HCT116 (cell line): Measurements from ENCODE around the gene SLC8A1. TPM values are rescaled to one million over a fixed set of nuclear protein-coding genes. Genes with fewer than 3 reads are reported as not detected.
"Not testable (repeated sequence)": the region's sequence is repeated elsewhere in the genome, so short reads cannot be mapped to it uniquely, and the experiment has no call there.

Experiments
- ATAC-seq: fragments of 200-7000 bp; cut with Tn5 transposase; 2 replicates; pipeline ENCODE4 v1.9.1; 2020; ENCODE audit warnings: mild to moderate bottlenecking, moderate library complexity
- BruUV-seq: library from RNA; stranded (reverse); fragments of 400-500 nt; replicated peaks from 2 replicates; lab custom pipeline; 2021; lab: Mats Ljungman, UMichigan
- CTCF ChIA-PET: fragments of 300-600 bp; sonication (Branson Sonifier 250); formaldehyde crosslinking; loops from one replicate; lab custom pipeline; 2021; ENCODE audit warnings: antibody characterized with exemption; lab: Charles Lee
- POLR2A ChIA-PET: fragments of 300-600, 350-600 bp; sonication (Branson Sonifier 250); formaldehyde crosslinking; loops from one replicate; lab custom pipeline; 2021; ENCODE audit warnings: antibody characterized with exemption; lab: Charles Lee
- RAD21 ChIA-PET, 2 experiments: fragments of 300-600 bp; sonication (Branson Sonifier 250); formaldehyde crosslinking; loops; one replicate each; lab custom pipeline; 2023; ENCODE audit warnings: low total read pairs in 2 of 2; ENCODE audit not compliant: uncharacterized antibody in 2 of 2, unreplicated experiment in 2 of 2, low non-redundant PET in 1 of 2; lab: Charles Lee
- DNase-seq: peaks from one replicate; pipeline ENCODE4 v3.0.0-alpha.2; 2010; ENCODE audit warnings: low read depth, low spot score
- H2AFZ ChIP-seq: fragments of 200-600 bp; shearing (Covaris generic), sonication (generic); 2 replicates; pipeline ENCODE4 v1.6.1; 2017; ENCODE audit warnings: low read depth, mixed run types, mixed read lengths, antibody characterized with exemption, low read length; ENCODE audit not compliant: poor library complexity, severe bottlenecking
- H3K27ac ChIP-seq: 2 replicates; pipeline ENCODE4 v1.5.1; 2012; ENCODE audit warnings: low read depth, low read length
- H3K27me3 ChIP-seq: fragments of 200-600 bp; sonication (generic); 2 replicates; pipeline ENCODE4 v1.6.1; 2016; ENCODE audit warnings: mixed run types, low read length, mixed read lengths; ENCODE audit not compliant: insufficient read depth
- H3K36me3 ChIP-seq, 2 experiments: fragments of 200-500 bp in 1 of 2; fragments of 200-600 bp in 1 of 2; sonication (Bioruptor generic) in 1 of 2; sonication (generic) in 1 of 2; 2 replicates each; pipeline versions ENCODE4 v1.5.1 to v1.6.1; 2014 to 2016; ENCODE audit warnings: low read length in 2 of 2, inconsistent platforms in 1 of 2, mixed read lengths in 1 of 2, mixed run types in 1 of 2; ENCODE audit not compliant: insufficient read depth in 2 of 2, control insufficient read depth in 1 of 2
- H3K4me1 ChIP-seq, 2 experiments: fragments of 200-600 bp in 1 of 2; sonication (generic) in 1 of 2; 2 replicates each; pipeline versions ENCODE4 v1.5.1 to v1.6.1; 2012 to 2017; ENCODE audit warnings: low read length in 2 of 2, inconsistent platforms in 1 of 2, mild to moderate bottlenecking in 1 of 2, mixed read lengths in 1 of 2, mixed run types in 1 of 2, moderate library complexity in 1 of 2; ENCODE audit not compliant: insufficient read depth in 2 of 2, control insufficient read depth in 1 of 2
- H3K4me2 ChIP-seq: fragments of 200-600 bp; sonication (generic); 2 replicates; pipeline ENCODE4 v1.6.1; 2017; ENCODE audit warnings: mixed run types, low read length, mixed read lengths
- H3K4me3 ChIP-seq, 2 experiments: fragments of 200-600 bp in 1 of 2; sonication (generic) in 1 of 2; replicated peaks in 1 of 2; 2 replicates each; pipeline ENCODE4 v1.5.1; 2011 to 2016; ENCODE audit warnings: low read length in 2 of 2, control low read depth in 1 of 2, low read depth in 1 of 2, mild to moderate bottlenecking in 1 of 2, mixed read lengths in 1 of 2, mixed run types in 1 of 2
- H3K79me2 ChIP-seq: fragments of 200-600 bp; sonication (generic); 2 replicates; pipeline ENCODE4 v1.6.1; 2017; ENCODE audit warnings: mild to moderate bottlenecking, mixed run types, low read length, moderate library complexity, mixed read lengths; ENCODE audit not compliant: insufficient read depth
- H3K9ac ChIP-seq: fragments of 200-600 bp; sonication (generic); 2 replicates; pipeline ENCODE4 v1.6.1; 2016; ENCODE audit warnings: low read length, mixed read lengths
- H3K9me2 ChIP-seq: fragments of 200-600 bp; sonication (generic), shearing (Covaris generic); 2 replicates; pipeline ENCODE4 v1.6.1; 2017; ENCODE audit warnings: mixed run types, mild to moderate bottlenecking, moderate library complexity; ENCODE audit not compliant: insufficient read depth
- H3K9me3 ChIP-seq, 2 experiments: fragments of 200-500 bp in 1 of 2; fragments of 200-600 bp in 1 of 2; sonication (Bioruptor generic) in 1 of 2; sonication (generic) in 1 of 2; 2 replicates each; pipeline ENCODE4 v1.6.1; 2014 to 2017; ENCODE audit warnings: low read length in 2 of 2, mixed read lengths in 2 of 2, inconsistent platforms in 1 of 2, low read depth in 1 of 2, mild to moderate bottlenecking in 1 of 2, mixed run types in 1 of 2, moderate library complexity in 1 of 2; ENCODE audit not compliant: control insufficient read depth in 1 of 2, insufficient read depth in 1 of 2
- H4K20me1 ChIP-seq: fragments of 200-600 bp; sonication (generic), shearing (Covaris generic); 2 replicates; pipeline ENCODE4 v1.6.1; 2017; ENCODE audit warnings: mixed run types, mild to moderate bottlenecking, moderate library complexity; ENCODE audit not compliant: insufficient read depth
- EGR1 ChIP-seq: IDR thresholded peaks from 2 replicates; pipeline ENCODE4 v1.6.1; 2012; ENCODE audit warnings: low read depth
- EZH2phosphoT487 ChIP-seq: fragments of 200-600 bp; IDR thresholded peaks from 2 replicates; pipeline ENCODE4 v1.6.1; 2018; ENCODE audit warnings: antibody characterized with exemption, borderline replicate concordance
- FOSL1 ChIP-seq: IDR thresholded peaks from 2 replicates; pipeline ENCODE4 v1.6.1; 2012; ENCODE audit warnings: low read depth
- REST ChIP-seq: IDR thresholded peaks from 2 replicates; pipeline ENCODE4 v1.6.1; 2012; ENCODE audit warnings: low read depth
- TCF7L2 ChIP-seq: IDR thresholded peaks from 2 replicates; pipeline ENCODE4 v1.7.0; 2011; ENCODE audit warnings: borderline replicate concordance, inconsistent platforms; ENCODE audit not compliant: insufficient read depth, insufficient read length; ENCODE audit errors: extremely low read depth
- intact Hi-C: fragments of 100-400 bp; cut with micrococcal nuclease; formaldehyde crosslinking; loops from 2 replicates; pipeline ENCODE4 v1.10.0; 2022
- total RNA-seq: library from RNA; stranded (reverse); gene quantifications from one replicate; pipeline ENCODE4 v1.2.1, GENCODE V29; 2021; ENCODE audit not compliant: unreplicated experiment

Gene SLC8A1
- total RNA-seq, 1 experiment from 2014 or later: 0.07 TPM

- Histone ChIP-seq H3K4me3 (no peak overlapping the region), H2AFZ (no peak overlapping the region), H3K27me3 (no peaks in the 10 kb centered on the region), H3K4me2 (no peak overlapping the region), H3K9ac (no peak overlapping the region), H3K27ac (no peak overlapping the region), H3K36me3 (no peaks in the 10 kb centered on the region), H3K9me3 (no peaks in the 10 kb centered on the region), H4K20me1 (no peaks in the 10 kb centered on the region), H3K4me1 (no peaks in the 10 kb centered on the region), H3K9me2 (no peaks in the 10 kb centered on the region), H3K79me2 (no peaks in the 10 kb centered on the region)
- RAD21 ChIA-PET: no interaction called here
- ATAC-seq (no peak), DNase-seq (no peak)
- TF ChIP-seq EGR1 (no peak), FOSL1 (no peak), TCF7L2 (no peak), EZH2phosphoT487 (no peak), REST (no peak)
- POLR2A ChIA-PET: no interaction called here
- BruUV-seq: no TSS peak
- CTCF ChIA-PET: no interaction called here
- intact Hi-C loops: no loop called here
Measured at GRCh38 chr2:40085786-40086185, 366.1 kb downstream of the SLC8A1 start.

- RAD21 ChIA-PET, CTCF ChIA-PET, H3K36me3 ChIP-seq, H3K4me2 ChIP-seq, H3K27me3 ChIP-seq, BruUV-seq, H2AFZ ChIP-seq, intact Hi-C loops, H3K27ac ChIP-seq, ATAC-seq, H4K20me1 ChIP-seq, H3K79me2 ChIP-seq, H3K4me3 ChIP-seq, H3K9me3 ChIP-seq, POLR2A ChIA-PET, DNase-seq, H3K9me2 ChIP-seq, H3K4me1 ChIP-seq, H3K9ac ChIP-seq: not testable (repeated sequence)
Measured at GRCh38 chr2:40073336-40073735, 378.6 kb downstream of the SLC8A1 start.
